Adrenal gland (tissue), 5 donors: ENCODE measurements around the gene JTB.

ENCODE experiments used
- CTCF ChIP-seq, 6 experiments: fragments of 450-650 bp in 4 of 6; fragments of 200-600 bp in 2 of 6; sonication (generic) in 1 of 6; IDR thresholded peaks; 1 replicate in 5 of 6; 2 replicates in 1 of 6; pipeline versions ENCODE4 v1.5.1 to v1.8.0; 2016 to 2021; ENCODE audit warnings: antibody characterized with exemption in 6 of 6, mild to moderate bottlenecking in 2 of 6, moderate library complexity in 1 of 6
- POLR2A ChIP-seq, 2 donors: fragments of 450-650 bp; IDR thresholded peaks; one replicate each; pipeline ENCODE4 v1.6.1; 2017; ENCODE audit warnings: antibody characterized with exemption in 2 of 2, mild to moderate bottlenecking in 2 of 2, moderate library complexity in 1 of 2
- donor health status: DM: no; HTN: no; CAD: no.

GRCh38 chr1:153984123-153984894 is 6.8 kb upstream of the JTB start:
- TF ChIP-seq CTCF (IDR thresholded peaks at IDR 0.05) (peak in 1 of 6 experiments; percentile 5), POLR2A (IDR thresholded peaks at IDR 0.05) (no peak)
